CD4-positive, alpha-beta T cell (primary cell): ENCODE data around the gene C1QTNF6. TPM values are rescaled to one million over a fixed set of nuclear protein-coding genes. Genes with fewer than 3 reads are reported as not detected.

Experiments used
- ATAC-seq: fragments of 200-7000 bp; cut with Tn5 transposase; one replicate; pipeline ENCODE4 v1.10.0; 2022; ENCODE audit warnings: mild to moderate bottlenecking; ENCODE audit not compliant: poor library complexity
- CTCF ChIA-PET: fragments of 350-600 bp; sonication (Branson Sonifier 250); formaldehyde crosslinking; loops from one replicate; lab custom pipeline; 2021; ENCODE audit warnings: antibody characterized with exemption, inconsistent platforms; lab: Charles Lee
- POLR2A ChIA-PET: fragments of 350-600 bp; sonication (Branson Sonifier 250); formaldehyde crosslinking; loops from one replicate; lab custom pipeline; 2021; ENCODE audit warnings: antibody characterized with exemption, inconsistent platforms; lab: Charles Lee
- DNase-seq, 14 experiments: peaks; one replicate each; pipeline ENCODE4 v3.0.0-alpha.2; 2013 to 2020; ENCODE audit warnings: mixed read lengths in 2 of 14
- H3K27ac ChIP-seq, 2 donors: one replicate each; pipeline versions ENCODE4 v1.5.1 to v1.7.0; 2013; ENCODE audit warnings: low read length in 2 of 2, low read depth in 1 of 2, mild to moderate bottlenecking in 1 of 2
- H3K27me3 ChIP-seq, 2 experiments: 1 replicate in 1 of 2; 2 replicates in 1 of 2; pipeline versions ENCODE4 v1.6.1 to v1.7.0; 2013; ENCODE audit warnings: low read length in 2 of 2, control low read depth in 1 of 2, mild to moderate bottlenecking in 1 of 2, moderate library complexity in 1 of 2; ENCODE audit not compliant: insufficient read depth in 2 of 2, control insufficient read depth in 1 of 2
- H3K36me3 ChIP-seq: one replicate; pipeline ENCODE4 v1.6.1; 2013; ENCODE audit warnings: low read length, control low read depth; ENCODE audit not compliant: insufficient read depth
- H3K4me1 ChIP-seq: one replicate; pipeline ENCODE4 v1.6.1; 2013; ENCODE audit warnings: low read length, control low read depth; ENCODE audit not compliant: insufficient read depth
- H3K4me3 ChIP-seq: one replicate; pipeline ENCODE4 v1.5.1; 2013; ENCODE audit warnings: mild to moderate bottlenecking, low read length, moderate library complexity
- H3K9me3 ChIP-seq, 2 experiments: 1 replicate in 1 of 2; 2 replicates in 1 of 2; pipeline versions ENCODE4 v1.6.1 to v1.7.0; 2013; ENCODE audit warnings: low read length in 2 of 2, mild to moderate bottlenecking in 2 of 2, control low read depth in 1 of 2, moderate library complexity in 1 of 2; ENCODE audit not compliant: control insufficient read depth in 1 of 2, insufficient read depth in 1 of 2
- H3K27ac Mint-ChIP-seq: one replicate; pipeline ENCODE4 v1.8.0; 2020; ENCODE audit warnings: mixed read lengths
- H3K27me3 Mint-ChIP-seq: one replicate; pipeline ENCODE4 v1.8.0; 2021; ENCODE audit warnings: mixed read lengths
- H3K36me3 Mint-ChIP-seq: one replicate; pipeline ENCODE4 v1.8.0; 2021; ENCODE audit warnings: low read depth, mixed read lengths
- H3K4me1 Mint-ChIP-seq: one replicate; pipeline ENCODE4 v1.8.0; 2021; ENCODE audit warnings: low read depth, mixed read lengths
- H3K4me3 Mint-ChIP-seq: one replicate; pipeline ENCODE4 v1.8.0; 2020; ENCODE audit warnings: mild to moderate bottlenecking, mixed read lengths
- H3K9me3 Mint-ChIP-seq: one replicate; pipeline ENCODE4 v1.8.0; 2020; ENCODE audit warnings: mixed read lengths
- CTCF ChIP-seq: fragments of 200-600 bp; IDR thresholded peaks from one replicate; pipeline ENCODE4 v1.8.0; 2022; ENCODE audit warnings: antibody characterized with exemption, mild to moderate bottlenecking
- intact Hi-C, 2 experiments: fragments of 100-400 bp; cut with DNase I in 1 of 2; cut with micrococcal nuclease in 1 of 2; formaldehyde crosslinking; loops; one replicate each; pipeline versions ENCODE4 v1.15.1 to v1.9.0; 2023 to 2025; cut with DNase I, micrococcal nuclease
- total RNA-seq, 174 experiments: library from RNA in 2 of 174; stranded (reverse) in 2 of 174; gene quantifications; one replicate each; pipeline ENCODE4 v1.2.3 and lab custom pipeline; 2021 to 2026

Gene C1QTNF6
- total RNA-seq, 2 experiments from 2014 or later = 11.9 to 12.1 TPM

DNA sequence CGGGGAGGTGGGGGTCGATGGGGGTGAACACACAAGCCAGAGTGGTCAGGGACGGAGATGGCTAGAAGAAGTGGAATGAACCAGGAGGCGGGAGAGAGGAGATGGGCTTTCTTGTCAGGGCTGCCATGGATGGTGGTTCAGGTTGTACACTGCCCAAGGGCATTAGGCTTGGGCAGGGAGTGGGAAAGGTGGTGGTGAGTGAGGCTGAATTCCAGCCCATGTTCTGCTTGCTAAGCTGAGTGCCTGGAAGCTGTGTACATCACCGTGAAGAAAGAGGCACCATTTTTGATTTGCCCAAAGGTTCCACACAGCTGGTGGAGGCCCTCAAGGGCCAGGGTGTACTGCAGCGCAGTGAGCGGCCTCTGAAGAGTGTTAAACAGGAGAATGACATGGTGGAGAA lies 55.3 kb downstream of the C1QTNF6 start:
- no peak overlapping the region for H3K4me3 ChIP-seq
- intact Hi-C loops = no loop called here
- H3K9me3 Mint-ChIP-seq = no peaks in the 10 kb centered on the region
- H3K4me1 Mint-ChIP-seq = no peaks in the 10 kb centered on the region
- H3K4me1 ChIP-seq = no peaks in the 10 kb centered on the region
- H3K36me3 Mint-ChIP-seq = peaks cover 58% of the 10 kb centered on the region
- DNase-seq (no peak), ATAC-seq (no peak)
- H3K4me3 Mint-ChIP-seq = no peak overlapping the region
- CTCF ChIA-PET = no interaction called here
- H3K27ac ChIP-seq = peak overlapping the region in 1 of 2 donors; percentile 16
- POLR2A ChIA-PET = interaction anchor here (1.2 to 1.5 kb wide), 3 partner anchors 10 to 16 kb away, joined by 4 to 5 read pairs (median 4); partner anchors contain the start of gene IL2RB
- H3K27me3 Mint-ChIP-seq = no peaks in the 10 kb centered on the region
- no peaks in the 10 kb centered on the region for H3K27me3 ChIP-seq
- H3K9me3 ChIP-seq = no peaks in the 10 kb centered on the region
- H3K36me3 ChIP-seq = peaks cover 90% of the 10 kb centered on the region
- H3K27ac Mint-ChIP-seq = no peak overlapping the region
- TF ChIP-seq CTCF = no peak

Other genes starting within 250 kb of the C1QTNF6 start
- gene TST, start 168.8 kb downstream of the C1QTNF6 start, total RNA-seq = not detected
- 1 to 10 TPM; 1.7 to 1.8 TPM for gene MPST, start 168.5 kb downstream of the C1QTNF6 start, total RNA-seq
- gene KCTD17, start 136.5 kb downstream of the C1QTNF6 start, total RNA-seq = 10 to 100 TPM; 17.3 to 17.9 TPM
- gene TMPRSS6, start 78.5 kb downstream of the C1QTNF6 start, total RNA-seq = under 1 TPM; 0.19 to 0.39 TPM
- 10 to 100 TPM; 47.5 to 49.6 TPM for gene IL2RB, start 38.3 kb downstream of the C1QTNF6 start, total RNA-seq
- 1 to 10 TPM; 1.9 to 2.1 TPM for gene SSTR3, start 24.2 kb upstream of the C1QTNF6 start, total RNA-seq
- 100 to 1,000 TPM; 174 to 180 TPM for gene RAC2, start 56.0 kb upstream of the C1QTNF6 start, total RNA-seq
- gene CYTH4, start 94.3 kb upstream of the C1QTNF6 start, total RNA-seq = 100 to 1,000 TPM; 134 to 138 TPM
- under 1 TPM; 0.05 to 0.20 TPM for gene ELFN2, start 239.2 kb upstream of the C1QTNF6 start, total RNA-seq